Vagina (tissue), 2 donors: ENCODE results near the gene TMEM19. TPM values are rescaled to one million over a fixed set of nuclear protein-coding genes. Genes with fewer than 3 reads are reported as not detected.

Source experiments
- DNase-seq, 2 donors: peaks; one replicate each; pipeline ENCODE4 v3.0.0-alpha.2; 2017; ENCODE audit errors: extremely low spot score in 2 of 2
- H3K27ac ChIP-seq: fragments of 200-600 bp; sonication (generic); one replicate; pipeline ENCODE4 v1.5.1; 2019
- H3K27me3 ChIP-seq: fragments of 200-600 bp; sonication (generic); one replicate; pipeline ENCODE4 v1.5.1; 2019
- H3K36me3 ChIP-seq, 2 donors: fragments of 200-600 bp; sonication (generic); one replicate each; pipeline ENCODE4 v1.5.1; 2017 to 2019
- H3K4me1 ChIP-seq: fragments of 200-600 bp; sonication (generic); one replicate; pipeline ENCODE4 v1.5.1; 2019
- H3K4me3 ChIP-seq, 2 donors: fragments of 200-600 bp; sonication (generic); 1 replicate in 1 of 2; 2 replicates in 1 of 2; pipeline ENCODE4 v1.5.1; 2016 to 2019
- H3K9me3 ChIP-seq: fragments of 200-600 bp; sonication (generic); one replicate; pipeline ENCODE4 v1.5.1; 2019
- POLR2A ChIP-seq, 2 donors: fragments of 450-650 bp; IDR thresholded peaks; one replicate each; pipeline ENCODE4 v1.6.1; 2017; ENCODE audit warnings: antibody characterized with exemption in 2 of 2, mild to moderate bottlenecking in 2 of 2, moderate library complexity in 2 of 2
- POLR2AphosphoS5 ChIP-seq, 2 donors: sonication (generic); formaldehyde crosslinking; IDR thresholded peaks; one replicate each; pipeline ENCODE4 v1.9.0; 2017; ENCODE audit warnings: antibody characterized with exemption in 2 of 2, mild to moderate bottlenecking in 2 of 2, low read depth in 1 of 2; ENCODE audit not compliant: insufficient read depth in 1 of 2
- intact Hi-C: fragments of 100-400 bp; cut with DNase I; formaldehyde crosslinking; loops from one replicate; pipeline ENCODE4 v1.15.1; 2023
- small RNA-seq: library from RNA; depleted of rRNA; stranded (forward); fragments of <200 nt; gene quantifications from one replicate; pipeline ENCODE3, GENCODE V24; 2016
- total RNA-seq: library from RNA; depleted of rRNA; stranded (reverse); fragments of >200 nt; gene quantifications from one replicate; pipeline ENCODE4 v1.2.3, GENCODE V29; 2016
- TF ChIP-seq, protein P1 (sequence below), 3 experiments: fragments of 450-650 bp in 2 of 3; fragments of 200-600 bp in 1 of 3; sonication (generic) in 1 of 3; IDR thresholded peaks; one replicate each; pipeline ENCODE4 v1.5.1; 2017 to 2019; ENCODE audit warnings: antibody characterized with exemption in 3 of 3, mild to moderate bottlenecking in 2 of 3, moderate library complexity in 2 of 3

Gene TMEM19
- total RNA-seq, 1 donor from 2014 or later = 19.6 TPM

DNA sequence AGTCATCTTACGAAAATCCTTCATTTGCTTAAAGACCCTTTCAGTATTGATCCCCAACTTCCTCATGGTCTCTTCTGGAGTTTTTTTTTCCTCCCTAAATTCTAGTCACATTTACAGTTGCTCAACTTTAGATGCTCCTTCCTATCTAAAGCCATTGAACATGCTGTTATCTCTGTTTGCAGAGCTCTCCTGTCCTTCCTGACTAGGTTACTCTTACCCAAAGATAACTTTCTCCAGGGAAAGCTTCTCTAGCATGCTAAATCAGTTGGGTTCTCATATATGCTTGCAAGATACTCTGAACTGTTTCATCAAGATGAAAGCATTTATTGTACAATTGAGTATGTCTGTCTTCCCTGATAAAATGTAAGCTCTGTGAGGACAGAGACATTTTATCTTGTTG is 67.0 kb downstream of the TMEM19 start:
- no peak for DNase-seq
- no peaks in the 10 kb centered on the region for H3K36me3 ChIP-seq
- H3K27ac ChIP-seq = no peak overlapping the region
- no peak overlapping the region for H3K4me3 ChIP-seq
- intact Hi-C loops = loop anchor here (10.0 kb wide), 1 partner anchor 88 kb away; the partner anchor contains the start of genes THAP2 and ZFC3H1
- H3K4me1 ChIP-seq = peaks cover 22% of the 10 kb centered on the region
- TF ChIP-seq POLR2AphosphoS5 (IDR thresholded peaks at IDR 0.05; ENCODE audit: insufficient read depth in 1 of 2, low read depth in 1 of 2) (no peak), POLR2A (IDR thresholded peaks at IDR 0.05) (no peak)
- TF ChIP-seq, protein P1, sequence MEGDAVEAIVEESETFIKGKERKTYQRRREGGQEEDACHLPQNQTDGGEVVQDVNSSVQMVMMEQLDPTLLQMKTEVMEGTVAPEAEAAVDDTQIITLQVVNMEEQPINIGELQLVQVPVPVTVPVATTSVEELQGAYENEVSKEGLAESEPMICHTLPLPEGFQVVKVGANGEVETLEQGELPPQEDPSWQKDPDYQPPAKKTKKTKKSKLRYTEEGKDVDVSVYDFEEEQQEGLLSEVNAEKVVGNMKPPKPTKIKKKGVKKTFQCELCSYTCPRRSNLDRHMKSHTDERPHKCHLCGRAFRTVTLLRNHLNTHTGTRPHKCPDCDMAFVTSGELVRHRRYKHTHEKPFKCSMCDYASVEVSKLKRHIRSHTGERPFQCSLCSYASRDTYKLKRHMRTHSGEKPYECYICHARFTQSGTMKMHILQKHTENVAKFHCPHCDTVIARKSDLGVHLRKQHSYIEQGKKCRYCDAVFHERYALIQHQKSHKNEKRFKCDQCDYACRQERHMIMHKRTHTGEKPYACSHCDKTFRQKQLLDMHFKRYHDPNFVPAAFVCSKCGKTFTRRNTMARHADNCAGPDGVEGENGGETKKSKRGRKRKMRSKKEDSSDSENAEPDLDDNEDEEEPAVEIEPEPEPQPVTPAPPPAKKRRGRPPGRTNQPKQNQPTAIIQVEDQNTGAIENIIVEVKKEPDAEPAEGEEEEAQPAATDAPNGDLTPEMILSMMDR (IDR thresholded peaks at IDR 0.05) = no peak
- H3K9me3 ChIP-seq = no peaks in the 10 kb centered on the region
- H3K27me3 ChIP-seq = no peaks in the 10 kb centered on the region

Small RNAs within 50 kb of the gene (small RNA-seq; reads per million reads assigned to genes)
- gene RF00560 = not detected

Other genes starting within 250 kb of the TMEM19 start
- 2.7 TPM for gene LGR5, start 246.3 kb upstream of the TMEM19 start, total RNA-seq
- gene ZFC3H1, start 22.2 kb upstream of the TMEM19 start, total RNA-seq = 121 TPM
- gene THAP2, start 21.8 kb upstream of the TMEM19 start, total RNA-seq = 4.7 TPM
- gene RAB21, start 68.8 kb downstream of the TMEM19 start, total RNA-seq = 21.1 TPM
- gene TBC1D15, start 153.7 kb downstream of the TMEM19 start, total RNA-seq = 40.5 TPM